PC-9 (cell line): ENCODE data around the gene GPSM1. TPM values are rescaled to one million over a fixed set of nuclear protein-coding genes. Genes with fewer than 3 reads are reported as not detected.

Experiments
- BruUV-seq: library from RNA; stranded (reverse); fragments of 400-500 nt; replicated peaks from 2 replicates; lab custom pipeline; 2021; lab: Mats Ljungman, UMichigan
- CTCF ChIA-PET: fragments of 300-600 bp; sonication (Branson Sonifier 250); formaldehyde crosslinking; loops from one replicate; lab custom pipeline; 2022; ENCODE audit warnings: antibody characterized with exemption; lab: Charles Lee
- POLR2A ChIA-PET: fragments of 300-600 bp; sonication (Branson Sonifier 250); formaldehyde crosslinking; loops from one replicate; lab custom pipeline; 2022; ENCODE audit warnings: antibody characterized with exemption; ENCODE audit not compliant: unreplicated experiment; lab: Charles Lee
- DNase-seq, 2 experiments: peaks; one replicate each; pipeline versions ENCODE4 v3.0.0 to v3.0.0-alpha.2; 2015 to 2022; ENCODE audit warnings: mixed read lengths in 1 of 2
- H2AFZ ChIP-seq: fragments of 200-600 bp; sonication (generic); 2 replicates; pipeline ENCODE4 v1.8.1; 2017; ENCODE audit warnings: antibody characterized with exemption
- H3F3A ChIP-seq: fragments of 200-600 bp; sonication (generic); 2 replicates; pipeline ENCODE4 v1.8.1; 2017; ENCODE audit warnings: antibody characterized with exemption, mild to moderate bottlenecking, low read depth; ENCODE audit not compliant: insufficient read depth
- H3K27ac ChIP-seq: fragments of 200-600 bp; sonication (generic); 2 replicates; pipeline ENCODE4 v1.6.1; 2016; ENCODE audit warnings: mixed run types
- H3K27me3 ChIP-seq: fragments of 200-600 bp; sonication (generic); 2 replicates; pipeline ENCODE4 v1.6.1; 2016; ENCODE audit warnings: low read depth, mixed run types; ENCODE audit not compliant: insufficient read depth
- H3K36me3 ChIP-seq: fragments of 200-600 bp; sonication (generic); 2 replicates; pipeline ENCODE4 v1.6.1; 2016; ENCODE audit warnings: low read depth, mixed run types
- H3K4me1 ChIP-seq: fragments of 200-600 bp; sonication (generic); replicated peaks from 2 replicates; pipeline ENCODE4 v1.6.1; 2016; ENCODE audit warnings: mixed run types; ENCODE audit not compliant: insufficient read depth
- H3K4me2 ChIP-seq: fragments of 200-600 bp; sonication (generic); 2 replicates; pipeline ENCODE4 v1.6.1; 2017; ENCODE audit warnings: mixed run types
- H3K4me3 ChIP-seq: fragments of 200-600 bp; sonication (generic); 2 replicates; pipeline ENCODE4 v1.6.1; 2016; ENCODE audit warnings: mixed run types
- H3K79me2 ChIP-seq: fragments of 200-600 bp; sonication (generic); 2 replicates; pipeline ENCODE4 v1.6.1; 2017; ENCODE audit warnings: low read depth, mixed run types
- H3K9me2 ChIP-seq: fragments of 200-600 bp; sonication (generic); 2 replicates; pipeline ENCODE4 v1.8.1; 2017; ENCODE audit warnings: mild to moderate bottlenecking; ENCODE audit not compliant: insufficient read depth
- H3K9me3 ChIP-seq: fragments of 200-600 bp; sonication (generic); 2 replicates; pipeline ENCODE4 v1.8.1; 2016; ENCODE audit warnings: low read depth; ENCODE audit not compliant: insufficient read depth
- H4K20me1 ChIP-seq: fragments of 200-600 bp; sonication (generic); 2 replicates; pipeline ENCODE4 v1.8.1; 2017; ENCODE audit not compliant: insufficient read depth
- EZH2 ChIP-seq: fragments of 200-600 bp; sonication (generic); IDR thresholded peaks from 2 replicates; pipeline ENCODE4 v1.8.0; 2017; ENCODE audit warnings: antibody characterized with exemption, low read depth
- intact Hi-C: fragments of 100-400 bp; cut with micrococcal nuclease; formaldehyde crosslinking; loops from one replicate; pipeline ENCODE4 v1.10.0; 2022; ENCODE audit not compliant: unreplicated experiment
- total RNA-seq: library from RNA; stranded (reverse); gene quantifications from 2 replicates; pipeline ENCODE4 v1.2.3, GENCODE V29; 2021
- TF ChIP-seq, protein P1 (sequence below): fragments of 200-600 bp; sonication (generic); conservative IDR thresholded peaks from 2 replicates; pipeline ENCODE4 v1.6.1; 2017; ENCODE audit warnings: mixed run types, antibody characterized with exemption, mild to moderate bottlenecking, moderate library complexity

Gene GPSM1
- total RNA-seq, 1 experiment from 2014 or later = 5.5 TPM

DNA sequence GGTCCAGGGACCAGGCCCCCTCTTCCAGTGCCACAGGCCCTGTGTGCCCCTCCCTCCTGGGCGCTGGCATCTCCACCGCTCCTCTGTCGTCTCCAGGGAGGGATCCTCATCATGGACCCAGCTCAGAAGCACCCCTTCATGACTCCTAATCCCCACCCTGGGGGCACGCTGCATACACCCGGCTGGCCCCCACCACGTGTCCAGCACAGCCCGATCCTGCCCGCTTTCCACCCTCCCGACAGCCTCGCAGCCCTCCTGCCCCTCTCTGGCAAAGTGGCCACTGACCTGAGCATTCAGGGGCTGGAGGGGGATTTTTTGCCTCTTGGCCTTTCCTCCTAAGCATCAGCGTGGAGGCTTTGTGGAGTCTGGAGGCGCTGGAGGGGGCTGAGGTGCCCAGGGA lies 24.8 kb upstream of the GPSM1 start:
- Histone ChIP-seq H3K79me2 (no peaks in the 10 kb centered on the region), H3K4me2 (no peak overlapping the region), H2AFZ (no peak overlapping the region), H3K4me3 (no peak overlapping the region), H3K27me3 (no peaks in the 10 kb centered on the region), H3K9me2 (no peaks in the 10 kb centered on the region), H4K20me1 (no peaks in the 10 kb centered on the region), H3F3A (peaks cover 15% of the 10 kb centered on the region), H3K36me3 (no peaks in the 10 kb centered on the region), H3K4me1 (no peaks in the 10 kb centered on the region; the same call in 1 of the 2 replicates), H3K9me3 (no peaks in the 10 kb centered on the region), H3K27ac (no peak overlapping the region)
- DNase-seq = no peak
- CTCF ChIA-PET = no interaction called here
- intact Hi-C loops = no loop called here
- BruUV-seq = no TSS peak
- no peak for TF ChIP-seq EZH2
- TF ChIP-seq, protein P1, sequence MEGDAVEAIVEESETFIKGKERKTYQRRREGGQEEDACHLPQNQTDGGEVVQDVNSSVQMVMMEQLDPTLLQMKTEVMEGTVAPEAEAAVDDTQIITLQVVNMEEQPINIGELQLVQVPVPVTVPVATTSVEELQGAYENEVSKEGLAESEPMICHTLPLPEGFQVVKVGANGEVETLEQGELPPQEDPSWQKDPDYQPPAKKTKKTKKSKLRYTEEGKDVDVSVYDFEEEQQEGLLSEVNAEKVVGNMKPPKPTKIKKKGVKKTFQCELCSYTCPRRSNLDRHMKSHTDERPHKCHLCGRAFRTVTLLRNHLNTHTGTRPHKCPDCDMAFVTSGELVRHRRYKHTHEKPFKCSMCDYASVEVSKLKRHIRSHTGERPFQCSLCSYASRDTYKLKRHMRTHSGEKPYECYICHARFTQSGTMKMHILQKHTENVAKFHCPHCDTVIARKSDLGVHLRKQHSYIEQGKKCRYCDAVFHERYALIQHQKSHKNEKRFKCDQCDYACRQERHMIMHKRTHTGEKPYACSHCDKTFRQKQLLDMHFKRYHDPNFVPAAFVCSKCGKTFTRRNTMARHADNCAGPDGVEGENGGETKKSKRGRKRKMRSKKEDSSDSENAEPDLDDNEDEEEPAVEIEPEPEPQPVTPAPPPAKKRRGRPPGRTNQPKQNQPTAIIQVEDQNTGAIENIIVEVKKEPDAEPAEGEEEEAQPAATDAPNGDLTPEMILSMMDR = no peak
- POLR2A ChIA-PET = interaction anchor here (0.6 kb wide), 1 partner anchor 1116 kb away, joined by 11 read pairs; no protein-coding TSS in a partner anchor

DNA sequence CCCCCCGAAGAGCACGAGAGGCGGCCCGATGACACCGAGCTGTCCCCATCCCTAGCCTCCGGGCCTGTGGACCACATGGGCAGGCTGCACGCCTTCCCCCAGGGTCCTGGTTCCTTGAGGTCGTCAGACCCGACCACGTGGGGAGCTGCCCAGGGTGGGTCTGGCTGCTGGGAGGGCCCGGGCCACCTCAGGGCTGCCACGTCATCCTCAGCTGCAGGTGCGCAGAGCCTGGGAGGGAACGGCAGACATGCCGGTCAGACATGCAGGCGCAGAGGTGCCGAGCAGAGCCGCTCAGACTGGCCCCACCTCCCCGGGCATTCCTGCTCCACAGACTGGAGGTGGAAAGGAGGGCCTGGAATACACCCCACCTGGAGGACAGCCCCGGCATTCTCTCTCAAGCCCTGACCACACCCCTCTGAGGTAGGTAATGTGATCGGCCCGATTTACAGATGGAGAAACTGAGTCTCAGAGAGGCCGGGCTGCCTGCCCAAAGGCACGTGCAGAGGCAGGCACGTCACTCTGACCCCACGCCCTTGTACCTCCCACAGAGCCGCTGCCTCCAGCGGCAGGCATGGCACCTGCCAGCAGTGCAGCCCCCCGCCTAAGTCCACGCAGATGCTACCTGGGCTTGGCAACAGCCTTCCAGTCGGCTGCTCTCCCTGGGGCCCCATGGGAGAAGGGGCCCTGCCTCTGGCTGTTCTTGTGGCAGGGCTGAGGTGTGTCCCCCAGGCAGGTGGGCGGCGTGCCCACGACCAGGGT lies 24.1 kb upstream of the GPSM1 start:
- Histone ChIP-seq H2AFZ (no peak overlapping the region), H4K20me1 (no peaks in the 10 kb centered on the region), H3F3A (peaks cover 18% of the 10 kb centered on the region), H3K4me3 (no peak overlapping the region), H3K27ac (no peak overlapping the region), H3K9me2 (no peaks in the 10 kb centered on the region), H3K9me3 (no peaks in the 10 kb centered on the region), H3K4me2 (no peak overlapping the region), H3K36me3 (no peaks in the 10 kb centered on the region), H3K27me3 (no peaks in the 10 kb centered on the region), H3K79me2 (no peaks in the 10 kb centered on the region), H3K4me1 (no peaks in the 10 kb centered on the region)
- no peak for DNase-seq
- ChIA-PET POLR2A (no interaction called here), CTCF (no interaction called here)
- TF ChIP-seq, protein P1 = no peak
- no peak for TF ChIP-seq EZH2
- BruUV-seq = no TSS peak
- intact Hi-C loops = no loop called here

DNA sequence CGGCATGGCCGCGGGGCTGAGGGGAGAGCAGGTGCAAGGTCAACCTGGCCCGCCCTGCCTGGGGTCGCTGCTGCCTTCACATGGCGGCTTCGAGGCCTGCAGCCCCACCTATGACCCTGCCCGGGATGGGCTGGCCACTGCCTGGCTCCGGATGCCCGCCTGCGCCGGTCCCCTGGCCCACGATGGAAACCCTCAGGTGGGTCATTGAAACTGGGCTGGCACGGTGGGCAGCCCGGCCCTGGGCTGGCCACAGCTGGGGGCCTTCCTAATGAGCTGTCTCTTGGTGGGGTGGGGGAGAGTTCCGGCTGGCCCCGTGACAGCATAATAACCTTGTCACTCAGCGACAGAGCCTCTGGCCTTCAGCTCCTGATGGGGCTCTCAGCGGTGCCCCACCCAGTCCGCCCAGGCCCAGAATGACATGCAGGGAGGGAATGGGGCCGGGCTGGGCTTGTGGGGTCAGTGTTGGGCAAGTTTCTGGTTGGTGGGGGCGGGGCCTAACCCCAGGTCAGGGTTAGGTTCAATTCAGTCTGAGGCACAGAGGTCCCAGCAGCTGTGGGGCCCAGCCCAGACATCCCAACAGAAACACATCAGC lies 23.4 kb upstream of the GPSM1 start, which contains the start of gene CCDC187:
TSS of gene CCDC187 (minus strand) at position 270 of the 592 bp plus-strand sequence. CDS start at position 6, 264 bp downstream.
- no TSS peak for BruUV-seq
- H2AFZ ChIP-seq = no peak within 1 kb of the TSS
- H3K27ac ChIP-seq = no peak within 1 kb of the TSS
- no peak for DNase-seq
- H3K9me2 ChIP-seq = no peaks in the 10 kb centered on the region
- intact Hi-C loops = no loop called here
- H3K4me3 ChIP-seq = no peak within 1 kb of the TSS
- H3F3A ChIP-seq = peaks cover 22% of the 10 kb centered on the region
- ChIA-PET CTCF (no interaction called here), POLR2A (no interaction called here)
- H3K9me3 ChIP-seq = no peaks in the 10 kb centered on the region
- H4K20me1 ChIP-seq = no peaks in the 10 kb centered on the region
- H3K36me3 ChIP-seq = no peaks in the 10 kb centered on the region
- no peaks in the 10 kb centered on the region for H3K79me2 ChIP-seq
- H3K4me2 ChIP-seq = no peak within 1 kb of the TSS
- no peaks in the 10 kb centered on the region for H3K27me3 ChIP-seq
- no peaks in the 10 kb centered on the region for H3K4me1 ChIP-seq
- no peak for TF ChIP-seq EZH2
- TF ChIP-seq, protein P1 = no peak
